Activated B cell treated with CpG ODN at 0.5 μM for 24 hours (primary cell): ENCODE data around the gene EPDR1. TPM values are rescaled to one million over a fixed set of nuclear protein-coding genes. Genes with fewer than 3 reads are reported as not detected.

Experiments
- ATAC-seq: fragments of 200-7000 bp; cut with Tn5 transposase; one replicate; pipeline ENCODE4 v1.10.0; 2021; ENCODE audit warnings: low read depth, mild to moderate bottlenecking, moderate library complexity
- CTCF ChIA-PET: fragments of 350-600 bp; sonication (Branson Sonifier 250); formaldehyde crosslinking; loops from one replicate; lab custom pipeline; 2021; ENCODE audit warnings: antibody characterized with exemption; lab: Charles Lee
- POLR2A ChIA-PET: fragments of 350-600 bp; sonication (Branson Sonifier 250); formaldehyde crosslinking; loops from one replicate; lab custom pipeline; 2021; ENCODE audit warnings: antibody characterized with exemption; lab: Charles Lee
- DNase-seq: peaks from one replicate; pipeline ENCODE4 v3.0.0; 2022
- H3K27ac Mint-ChIP-seq: one replicate; pipeline ENCODE4 v1.8.0; 2020; ENCODE audit warnings: mixed read lengths
- H3K27me3 Mint-ChIP-seq: one replicate; pipeline ENCODE4 v1.8.0; 2021; ENCODE audit warnings: mixed read lengths
- H3K36me3 Mint-ChIP-seq: one replicate; pipeline ENCODE4 v1.8.0; 2021; ENCODE audit warnings: low read depth, mixed read lengths
- H3K4me1 Mint-ChIP-seq: one replicate; pipeline ENCODE4 v1.8.0; 2021; ENCODE audit warnings: mixed read lengths
- H3K4me3 Mint-ChIP-seq: one replicate; pipeline ENCODE4 v1.8.0; 2020; ENCODE audit warnings: mild to moderate bottlenecking, mixed read lengths
- H3K9me3 Mint-ChIP-seq: one replicate; pipeline ENCODE4 v1.8.0; 2020; ENCODE audit warnings: mixed read lengths
- intact Hi-C: fragments of 100-400 bp; cut with micrococcal nuclease; formaldehyde crosslinking; loops from one replicate; pipeline ENCODE4 v1.15.1; 2024
- total RNA-seq: library from RNA; stranded (reverse); gene quantifications from 2 replicates; pipeline ENCODE4 v1.2.3, GENCODE V29; 2022
- TF ChIP-seq, protein P1 (sequence below): fragments of 200-600 bp; IDR thresholded peaks from one replicate; pipeline ENCODE4 v1.8.0; 2022; ENCODE audit warnings: antibody characterized with exemption, mild to moderate bottlenecking

Gene EPDR1
- total RNA-seq, 1 donor from 2014 or later = 0.69 TPM

DNA sequence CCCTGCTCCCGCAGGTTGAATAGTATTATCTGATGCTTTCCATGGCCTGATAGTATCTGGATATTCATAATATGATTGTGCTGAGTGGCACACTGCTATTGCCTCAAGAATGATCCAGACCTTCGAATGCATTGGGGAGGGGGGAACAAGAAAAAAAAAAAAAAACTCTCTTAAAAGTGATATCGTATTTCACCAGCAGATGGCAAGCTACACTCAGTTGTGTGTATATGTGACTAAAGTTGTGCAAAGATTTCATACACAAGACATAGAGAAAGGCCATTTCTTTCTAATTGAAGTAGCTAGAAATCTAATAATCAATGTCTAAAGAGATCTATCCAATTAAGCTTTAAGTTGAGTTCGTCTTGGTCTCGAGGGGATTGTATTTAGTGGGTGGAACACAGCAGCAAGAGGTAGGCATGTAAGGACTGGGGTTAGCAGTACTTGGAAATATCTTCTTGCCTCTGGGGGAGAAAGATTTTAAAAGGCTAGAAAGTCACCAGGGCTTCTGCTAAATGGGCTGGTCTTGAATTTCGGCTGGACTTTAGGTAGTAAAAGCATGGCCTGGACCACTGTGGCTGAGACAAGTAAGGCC is 19.1 kb upstream of the EPDR1 start:
- intact Hi-C loops = loop anchor here (1.0 kb wide), 1 partner anchor 321 kb away; no protein-coding TSS in a partner anchor
- TF ChIP-seq, protein P1, sequence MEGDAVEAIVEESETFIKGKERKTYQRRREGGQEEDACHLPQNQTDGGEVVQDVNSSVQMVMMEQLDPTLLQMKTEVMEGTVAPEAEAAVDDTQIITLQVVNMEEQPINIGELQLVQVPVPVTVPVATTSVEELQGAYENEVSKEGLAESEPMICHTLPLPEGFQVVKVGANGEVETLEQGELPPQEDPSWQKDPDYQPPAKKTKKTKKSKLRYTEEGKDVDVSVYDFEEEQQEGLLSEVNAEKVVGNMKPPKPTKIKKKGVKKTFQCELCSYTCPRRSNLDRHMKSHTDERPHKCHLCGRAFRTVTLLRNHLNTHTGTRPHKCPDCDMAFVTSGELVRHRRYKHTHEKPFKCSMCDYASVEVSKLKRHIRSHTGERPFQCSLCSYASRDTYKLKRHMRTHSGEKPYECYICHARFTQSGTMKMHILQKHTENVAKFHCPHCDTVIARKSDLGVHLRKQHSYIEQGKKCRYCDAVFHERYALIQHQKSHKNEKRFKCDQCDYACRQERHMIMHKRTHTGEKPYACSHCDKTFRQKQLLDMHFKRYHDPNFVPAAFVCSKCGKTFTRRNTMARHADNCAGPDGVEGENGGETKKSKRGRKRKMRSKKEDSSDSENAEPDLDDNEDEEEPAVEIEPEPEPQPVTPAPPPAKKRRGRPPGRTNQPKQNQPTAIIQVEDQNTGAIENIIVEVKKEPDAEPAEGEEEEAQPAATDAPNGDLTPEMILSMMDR = no peak
- Mint-ChIP-seq H3K36me3 (no peaks in the 10 kb centered on the region), H3K27me3 (peaks cover 9% of the 10 kb centered on the region), H3K9me3 (no peaks in the 10 kb centered on the region), H3K4me3 (no peak overlapping the region), H3K27ac (no peak overlapping the region), H3K4me1 (no peaks in the 10 kb centered on the region)
- no peak for ATAC-seq
- ChIA-PET CTCF (interaction anchor here (0.7 to 1.1 kb wide), 2 partner anchors 12 to 404 kb away, joined by 3 read pairs; no protein-coding TSS in a partner anchor), POLR2A (no interaction called here)
- no peak for DNase-seq

DNA sequence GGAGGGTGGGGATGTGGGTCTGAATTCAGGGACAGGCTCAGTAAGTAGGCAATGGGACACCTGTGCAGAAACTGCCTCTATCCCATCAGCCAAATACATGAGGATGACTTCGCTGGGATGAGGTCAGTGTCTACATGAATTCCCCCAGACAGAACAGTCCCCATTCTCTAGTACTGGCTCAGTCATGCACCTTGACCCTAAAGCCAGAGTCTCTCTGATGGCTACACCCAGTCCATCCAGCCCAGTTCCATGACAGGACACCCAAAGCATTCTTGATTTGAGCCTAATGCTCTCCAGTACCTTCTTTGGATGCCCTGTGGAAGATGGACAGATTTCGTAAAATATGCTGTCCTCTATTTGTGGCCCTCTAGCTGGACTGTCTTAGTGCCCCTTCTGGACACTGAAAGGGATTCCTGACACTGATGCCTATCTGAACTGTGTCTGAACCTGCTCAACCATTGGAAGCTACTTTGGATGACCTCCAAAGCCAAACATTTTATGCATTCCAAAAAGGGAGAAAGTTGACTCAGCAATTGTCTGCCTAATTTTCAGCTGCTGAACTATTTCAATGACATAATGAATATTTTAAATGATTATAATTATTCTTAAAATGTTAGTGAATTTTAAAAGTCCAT is 18.4 kb upstream of the EPDR1 start:
- no peak for ATAC-seq
- DNase-seq = no peak
- no peaks in the 10 kb centered on the region for H3K4me1 Mint-ChIP-seq
- intact Hi-C loops = loop anchor here (1.0 kb wide), 1 partner anchor 320 kb away; no protein-coding TSS in a partner anchor
- no peak overlapping the region for H3K27ac Mint-ChIP-seq
- TF ChIP-seq, protein P1 = no peak
- no peak overlapping the region for H3K4me3 Mint-ChIP-seq
- H3K36me3 Mint-ChIP-seq = no peaks in the 10 kb centered on the region
- peaks cover 11% of the 10 kb centered on the region for H3K27me3 Mint-ChIP-seq
- POLR2A ChIA-PET = no interaction called here
- CTCF ChIA-PET = interaction anchor here (0.7 to 1.1 kb wide), 2 partner anchors 11 to 404 kb away, joined by 3 read pairs; no protein-coding TSS in a partner anchor
- no peaks in the 10 kb centered on the region for H3K9me3 Mint-ChIP-seq

DNA sequence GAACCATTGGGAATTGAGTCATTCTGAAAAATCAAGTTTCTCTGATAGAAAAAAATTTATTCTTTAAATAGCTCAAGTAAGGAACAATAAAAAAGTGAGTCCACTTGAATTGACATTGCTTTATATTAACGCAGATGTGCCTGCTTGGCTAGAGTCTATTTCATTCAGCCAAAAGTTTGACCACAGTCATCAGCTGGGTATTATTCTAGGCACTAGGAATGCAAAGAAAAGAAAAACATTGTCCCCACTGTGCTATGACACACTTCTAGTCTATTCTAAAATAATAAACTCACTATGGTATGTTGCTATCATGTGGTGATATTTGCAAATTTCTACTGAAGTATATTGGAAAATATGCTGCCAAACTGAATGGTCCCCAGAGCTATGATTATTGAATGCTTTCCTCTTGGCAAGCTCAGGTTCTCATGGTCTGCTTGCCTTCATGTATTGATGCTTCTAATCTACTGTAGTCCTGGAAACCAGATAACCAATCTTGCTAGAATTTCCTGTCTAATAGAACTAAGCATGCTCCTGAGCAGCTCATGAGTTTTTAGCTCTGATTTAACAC is 12.1 kb upstream of the EPDR1 start:
- no peak for ATAC-seq
- Mint-ChIP-seq H3K27ac (no peak overlapping the region), H3K36me3 (no peaks in the 10 kb centered on the region), H3K4me3 (no peak overlapping the region), H3K4me1 (no peaks in the 10 kb centered on the region), H3K27me3 (peaks cover 14% of the 10 kb centered on the region), H3K9me3 (no peaks in the 10 kb centered on the region)
- ChIA-PET CTCF (interaction anchor here (1.1 kb wide), 1 partner anchor 10 kb away, joined by 3 read pairs; no protein-coding TSS in a partner anchor), POLR2A (no interaction called here)
- intact Hi-C loops = no loop called here
- TF ChIP-seq, protein P1 = no peak
- DNase-seq = no peak

DNA sequence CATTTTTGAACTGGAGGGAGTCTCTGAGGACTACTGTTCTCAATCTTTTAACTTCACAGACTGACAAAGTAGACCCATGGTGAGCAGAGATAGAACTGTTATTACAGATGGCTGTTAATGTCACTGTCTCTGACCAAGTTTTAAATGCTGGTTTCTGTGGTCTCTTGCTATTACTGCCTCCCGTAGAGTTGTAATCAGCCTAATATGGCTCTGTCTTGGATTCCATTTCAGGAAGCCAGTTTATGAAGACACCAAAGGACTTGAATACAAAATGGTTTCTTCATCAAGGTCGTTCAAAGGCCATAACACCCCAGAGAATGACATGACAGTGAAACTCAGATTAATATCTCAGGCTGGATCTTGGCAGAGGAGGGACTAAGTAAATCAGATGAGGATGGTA is 7.7 kb upstream of the EPDR1 start:
- Mint-ChIP-seq H3K36me3 (no peaks in the 10 kb centered on the region), H3K4me1 (peaks cover 21% of the 10 kb centered on the region), H3K27ac (no peak overlapping the region), H3K4me3 (no peak overlapping the region), H3K27me3 (peaks cover 29% of the 10 kb centered on the region), H3K9me3 (no peaks in the 10 kb centered on the region)
- CTCF ChIA-PET = interaction anchor here (0.8 kb wide), 1 partner anchor 11 kb away, joined by 3 read pairs; no protein-coding TSS in a partner anchor
- intact Hi-C loops = no loop called here
- no peak for ATAC-seq
- TF ChIP-seq, protein P1 = no peak
- DNase-seq = no peak
- POLR2A ChIA-PET = no interaction called here

DNA sequence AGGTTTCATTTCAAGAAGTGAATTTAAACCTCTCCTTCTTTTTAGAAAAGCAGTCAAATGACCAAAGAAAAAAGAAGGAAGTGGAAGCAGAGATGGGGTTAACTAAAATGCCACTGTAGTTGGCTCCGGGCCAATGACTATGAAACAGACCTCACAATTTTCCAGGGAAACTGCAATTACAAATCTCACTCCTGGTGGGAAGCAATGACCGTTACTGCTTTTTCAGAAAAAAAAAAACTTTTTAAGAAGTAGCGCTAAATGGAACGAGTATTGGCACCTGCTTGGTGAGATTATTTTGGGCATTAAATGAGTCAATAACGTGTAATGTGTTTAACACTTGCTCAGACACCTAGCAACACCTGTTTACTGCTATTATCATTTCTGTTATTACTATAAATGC is 5.0 kb upstream of the EPDR1 start:
- Mint-ChIP-seq H3K36me3 (no peaks in the 10 kb centered on the region), H3K27ac (no peak overlapping the region), H3K27me3 (peaks cover 47% of the 10 kb centered on the region), H3K9me3 (no peaks in the 10 kb centered on the region), H3K4me3 (no peak overlapping the region), H3K4me1 (peaks cover 25% of the 10 kb centered on the region)
- POLR2A ChIA-PET = no interaction called here
- CTCF ChIA-PET = no interaction called here
- intact Hi-C loops = no loop called here
- TF ChIP-seq, protein P1 = no peak
- ATAC-seq (no peak), DNase-seq (no peak)
